ENCODE data around the gene CADM1.

DNA sequence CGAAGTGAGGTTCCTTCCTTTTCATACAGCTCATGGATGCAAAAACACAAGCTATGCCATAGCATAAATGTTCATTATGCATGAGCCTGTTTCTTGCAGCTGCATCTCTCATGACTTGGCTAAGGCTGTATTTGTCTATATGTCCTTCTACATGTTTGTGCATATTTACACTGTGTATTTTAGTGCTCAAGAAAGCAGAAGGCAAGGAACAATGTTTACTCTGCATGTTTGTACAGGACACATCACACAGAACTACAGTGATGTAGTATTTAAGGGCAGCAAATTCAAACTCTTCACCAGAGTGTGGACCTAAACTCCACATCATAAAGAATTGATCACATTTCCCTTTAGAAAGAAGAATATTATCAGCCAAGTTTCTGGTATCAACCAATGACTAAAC lies 170.3 kb downstream of the CADM1 start:
- TF ChIP-seq POLR2A (IDR thresholded peaks at IDR 0.05) (no peak), POLR2AphosphoS5 (IDR thresholded peaks at IDR 0.05) (no peak)
- TF ChIP-seq, protein P1, sequence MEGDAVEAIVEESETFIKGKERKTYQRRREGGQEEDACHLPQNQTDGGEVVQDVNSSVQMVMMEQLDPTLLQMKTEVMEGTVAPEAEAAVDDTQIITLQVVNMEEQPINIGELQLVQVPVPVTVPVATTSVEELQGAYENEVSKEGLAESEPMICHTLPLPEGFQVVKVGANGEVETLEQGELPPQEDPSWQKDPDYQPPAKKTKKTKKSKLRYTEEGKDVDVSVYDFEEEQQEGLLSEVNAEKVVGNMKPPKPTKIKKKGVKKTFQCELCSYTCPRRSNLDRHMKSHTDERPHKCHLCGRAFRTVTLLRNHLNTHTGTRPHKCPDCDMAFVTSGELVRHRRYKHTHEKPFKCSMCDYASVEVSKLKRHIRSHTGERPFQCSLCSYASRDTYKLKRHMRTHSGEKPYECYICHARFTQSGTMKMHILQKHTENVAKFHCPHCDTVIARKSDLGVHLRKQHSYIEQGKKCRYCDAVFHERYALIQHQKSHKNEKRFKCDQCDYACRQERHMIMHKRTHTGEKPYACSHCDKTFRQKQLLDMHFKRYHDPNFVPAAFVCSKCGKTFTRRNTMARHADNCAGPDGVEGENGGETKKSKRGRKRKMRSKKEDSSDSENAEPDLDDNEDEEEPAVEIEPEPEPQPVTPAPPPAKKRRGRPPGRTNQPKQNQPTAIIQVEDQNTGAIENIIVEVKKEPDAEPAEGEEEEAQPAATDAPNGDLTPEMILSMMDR (IDR thresholded peaks at IDR 0.05 in 8 of 11, conservative IDR thresholded peaks at IDR 0.05 in 3 of 11) = no peak
